HG02943 (cell line): ENCODE data around the gene LSM14B.
A peak's percentile ranks its signal among the peaks of the same experiment; 100 is the strongest.
"Not testable (repeated sequence)": the region's sequence is repeated elsewhere in the genome, so short reads cannot be mapped to it uniquely, and the experiment has no call there.

Experiments
- ATAC-seq: cut with Tn5 transposase; IDR thresholded peaks from one replicate; pipeline ENCODE4 v1.9.1; 2021; ENCODE audit warnings: mild to moderate bottlenecking, low read depth, moderate library complexity; ENCODE audit not compliant: unreplicated experiment

The LSM14B gene

DNA sequence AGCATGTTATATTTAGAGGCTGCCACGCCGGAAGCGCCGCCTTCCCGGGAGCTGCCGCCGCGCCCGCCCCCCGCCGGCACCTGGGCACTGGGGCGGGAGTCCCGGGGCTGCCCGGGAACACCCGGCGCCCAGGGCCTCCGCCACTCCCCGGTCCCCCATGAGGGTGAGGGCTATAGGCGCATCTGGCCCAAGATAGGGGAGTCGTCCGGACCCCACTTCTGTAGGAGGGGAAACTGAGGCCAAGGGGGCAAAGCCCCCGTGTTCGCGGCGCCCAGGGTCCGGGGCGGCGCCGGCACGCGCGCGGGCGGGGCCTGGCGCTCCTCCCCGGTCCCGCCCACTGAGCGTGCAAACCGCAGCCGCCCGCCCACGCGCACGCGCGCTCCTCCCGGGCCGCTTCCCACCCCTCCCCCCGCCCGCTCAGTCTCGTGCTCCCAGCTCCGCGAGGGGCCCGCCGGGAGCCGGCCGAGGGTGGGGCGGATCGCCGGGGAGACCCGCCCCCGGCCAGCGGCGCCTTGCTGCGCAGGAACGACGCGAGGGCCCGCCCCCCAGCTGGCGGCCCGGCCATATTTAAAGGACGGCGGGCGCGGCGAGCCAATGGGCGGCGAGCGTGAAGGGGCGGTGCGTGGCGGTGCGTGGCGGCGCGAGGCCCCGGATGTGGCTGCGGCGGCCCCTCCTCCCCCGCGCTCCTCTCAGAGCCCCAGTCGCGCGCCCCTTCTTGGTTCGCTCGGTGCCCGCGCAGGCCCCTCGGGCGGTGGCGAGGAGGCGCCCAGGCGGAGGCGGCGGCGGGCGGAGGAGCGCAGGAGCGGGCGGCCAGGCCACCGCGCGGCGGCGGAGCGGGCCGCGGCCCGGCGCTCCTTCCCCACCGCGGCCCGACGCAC, at the start of gene LSM14B:
TSS of gene LSM14B (plus strand) at position 700 of the 878 bp plus-strand sequence. CDS start 192 bp downstream, outside the sequence.
- peak; percentile 72 for ATAC-seq

DNA sequence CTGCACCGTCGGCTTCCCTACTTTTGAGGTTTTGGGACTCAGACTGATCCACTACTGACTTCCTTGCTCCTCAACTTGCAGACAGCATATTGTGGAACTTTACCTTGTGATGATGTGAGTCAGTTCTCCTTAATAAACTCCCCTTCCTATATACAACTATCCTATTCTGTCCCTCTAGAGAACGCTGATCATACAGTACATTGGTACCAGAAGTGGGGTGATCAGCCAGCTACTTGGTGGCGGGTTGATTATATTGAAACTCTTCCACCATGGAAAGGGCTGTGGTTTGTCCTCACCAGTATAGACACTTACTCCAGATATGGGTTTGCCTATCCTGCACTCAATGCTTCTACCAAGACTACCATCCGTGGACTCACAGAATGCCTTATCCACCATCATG, 49.0 kb upstream of the LSM14B start:
- no peak for ATAC-seq

DNA sequence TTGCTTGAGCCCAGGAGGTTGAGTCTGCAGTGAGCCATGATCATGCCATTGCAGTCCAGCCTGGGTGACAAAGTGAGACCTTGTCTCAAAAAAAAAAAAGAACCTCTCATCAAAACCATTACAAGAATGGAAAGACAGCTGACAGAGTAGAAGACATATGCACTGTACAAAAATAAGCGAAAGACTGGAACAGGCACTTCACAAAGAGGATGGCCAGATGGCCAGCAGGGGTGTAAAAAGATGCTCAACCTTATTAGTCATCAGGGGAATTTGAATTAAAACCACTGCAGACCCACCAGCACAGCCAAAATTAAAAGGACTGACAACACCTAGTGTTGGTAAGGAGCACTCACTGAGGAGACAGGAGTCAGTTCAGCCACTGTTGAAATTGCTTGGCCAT, 43.1 kb upstream of the LSM14B start:
- ATAC-seq = no peak

DNA sequence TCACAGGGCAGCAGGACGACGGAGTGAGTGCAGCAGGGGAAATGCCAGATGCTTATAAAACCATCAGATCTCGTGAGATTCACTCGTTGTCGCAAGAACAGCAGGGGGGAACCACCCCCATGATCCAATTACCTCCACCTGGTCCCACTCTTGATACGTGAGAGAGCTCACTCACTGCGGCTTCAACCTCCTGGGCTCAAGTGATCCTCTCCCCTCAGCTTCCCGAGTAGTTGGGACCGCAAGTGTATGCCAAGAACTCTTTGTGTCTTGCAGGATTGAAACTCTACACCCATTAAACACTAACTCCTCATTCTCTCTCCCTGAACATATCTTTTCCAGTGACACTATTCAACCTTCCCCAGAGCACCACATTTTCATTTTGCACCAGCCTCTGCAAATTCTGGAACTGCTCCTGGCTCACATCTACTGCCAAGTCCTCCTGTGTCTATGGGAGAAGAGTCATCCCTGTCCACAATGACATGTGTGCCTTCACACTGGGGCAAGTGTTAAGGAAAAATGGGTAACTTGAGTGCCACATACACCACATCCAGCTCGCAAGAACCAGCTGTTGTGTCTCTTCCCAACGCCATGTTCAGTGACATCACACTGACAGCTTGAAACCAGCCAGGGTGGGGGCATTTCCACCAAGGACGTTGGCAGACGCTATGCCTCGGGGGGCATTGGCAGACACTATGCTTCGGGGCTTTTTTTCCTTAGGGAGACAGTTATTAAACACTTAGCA, 41.9 kb upstream of the LSM14B start:
- ATAC-seq = no peak

DNA sequence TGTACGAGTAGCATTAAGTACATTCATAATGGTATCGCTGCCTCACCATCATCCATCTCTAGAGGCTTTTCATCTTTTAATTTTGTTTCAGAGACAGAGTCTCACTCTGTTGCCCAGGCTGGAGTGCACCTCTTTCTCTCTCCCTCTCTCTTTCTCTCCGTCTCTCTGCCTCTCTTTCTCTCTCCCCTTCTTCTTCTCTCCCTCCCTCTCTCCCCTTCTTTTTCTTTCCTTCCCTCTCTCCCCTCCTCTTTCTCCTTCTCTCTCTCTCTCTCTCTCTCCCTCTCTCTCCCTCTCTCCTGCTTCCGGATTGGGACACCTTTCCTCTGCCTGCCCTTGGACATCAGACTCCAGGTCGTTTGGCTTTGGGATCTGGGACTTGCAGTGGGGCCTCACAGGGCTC, 39.0 kb upstream of the LSM14B start:
- ATAC-seq = no peak

DNA sequence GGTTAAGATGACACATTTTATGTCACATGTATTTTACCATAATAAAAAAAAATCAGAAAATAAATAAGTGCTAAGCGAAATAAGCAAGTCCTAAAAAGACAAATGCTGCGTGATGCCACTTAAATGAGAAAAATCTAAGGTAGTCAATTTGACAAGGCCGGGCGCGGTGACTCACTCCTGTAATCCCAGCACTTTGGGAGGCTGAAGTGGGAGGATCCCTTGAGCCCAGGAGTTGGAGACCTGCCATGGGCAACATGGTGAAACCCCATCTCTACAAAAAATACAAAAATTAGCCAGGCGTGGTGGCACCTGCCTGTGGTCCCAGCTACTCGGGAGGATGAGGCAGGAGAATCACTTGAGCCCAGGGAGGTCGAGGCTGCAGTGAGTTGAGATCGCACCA, 38.1 kb upstream of the LSM14B start:
- not testable (repeated sequence) for ATAC-seq

DNA sequence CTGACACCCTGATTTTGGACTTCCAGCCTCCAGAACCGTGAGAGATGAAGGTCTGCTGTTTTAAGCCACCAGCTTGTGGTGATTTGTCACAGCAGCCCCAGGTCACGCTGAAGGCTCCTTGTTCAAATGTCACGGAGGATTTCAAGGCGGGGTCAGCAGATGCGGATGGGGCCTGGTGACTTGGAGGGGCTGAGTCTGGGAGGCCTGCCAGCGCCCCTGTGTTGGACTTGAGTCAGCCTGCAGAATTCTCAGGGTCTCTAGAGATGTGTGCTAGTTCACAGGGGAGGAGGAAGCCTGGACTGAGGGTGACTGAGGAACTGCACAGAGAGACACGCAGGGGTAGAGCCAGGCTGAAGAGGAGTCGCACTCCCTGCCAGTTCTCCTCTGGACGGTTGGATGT, 37.1 kb upstream of the LSM14B start:
- no peak for ATAC-seq

DNA sequence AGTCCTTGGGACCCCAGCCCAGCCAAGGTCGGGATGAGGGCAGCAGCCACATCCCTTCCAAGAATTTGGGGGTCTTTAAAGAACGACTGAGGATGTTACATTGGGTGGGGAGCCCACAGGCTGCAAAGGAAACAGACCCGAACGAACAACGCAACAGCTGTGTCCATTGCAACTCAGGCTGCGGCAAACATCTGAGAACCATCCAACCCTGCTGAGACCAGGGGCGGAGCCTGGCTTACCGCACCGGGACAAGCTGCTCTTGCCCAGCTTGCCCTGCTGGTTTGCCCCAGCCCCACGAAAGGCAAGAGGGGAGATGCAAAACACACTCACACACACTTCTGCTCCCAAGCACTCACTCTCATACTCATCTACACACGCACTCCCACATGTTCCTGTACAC, 35.0 kb upstream of the LSM14B start:
- no peak for ATAC-seq

DNA sequence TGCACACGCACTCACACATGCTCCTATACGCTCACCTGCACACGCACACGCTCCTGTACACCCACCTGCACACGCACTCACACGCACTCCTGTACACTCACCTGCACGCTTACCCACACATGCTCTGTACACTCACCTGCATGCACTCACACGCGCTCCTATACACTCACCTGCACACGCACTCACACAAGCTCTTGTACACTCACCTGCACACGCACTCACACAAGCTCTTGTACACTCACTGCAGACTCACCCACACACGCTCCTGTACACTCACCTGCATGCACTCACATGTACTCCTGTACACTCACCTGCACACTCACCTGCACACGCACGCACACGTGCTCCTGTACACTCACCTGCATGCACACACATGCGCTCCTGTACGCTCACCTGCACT, 34.6 kb upstream of the LSM14B start:
- ATAC-seq = no peak

DNA sequence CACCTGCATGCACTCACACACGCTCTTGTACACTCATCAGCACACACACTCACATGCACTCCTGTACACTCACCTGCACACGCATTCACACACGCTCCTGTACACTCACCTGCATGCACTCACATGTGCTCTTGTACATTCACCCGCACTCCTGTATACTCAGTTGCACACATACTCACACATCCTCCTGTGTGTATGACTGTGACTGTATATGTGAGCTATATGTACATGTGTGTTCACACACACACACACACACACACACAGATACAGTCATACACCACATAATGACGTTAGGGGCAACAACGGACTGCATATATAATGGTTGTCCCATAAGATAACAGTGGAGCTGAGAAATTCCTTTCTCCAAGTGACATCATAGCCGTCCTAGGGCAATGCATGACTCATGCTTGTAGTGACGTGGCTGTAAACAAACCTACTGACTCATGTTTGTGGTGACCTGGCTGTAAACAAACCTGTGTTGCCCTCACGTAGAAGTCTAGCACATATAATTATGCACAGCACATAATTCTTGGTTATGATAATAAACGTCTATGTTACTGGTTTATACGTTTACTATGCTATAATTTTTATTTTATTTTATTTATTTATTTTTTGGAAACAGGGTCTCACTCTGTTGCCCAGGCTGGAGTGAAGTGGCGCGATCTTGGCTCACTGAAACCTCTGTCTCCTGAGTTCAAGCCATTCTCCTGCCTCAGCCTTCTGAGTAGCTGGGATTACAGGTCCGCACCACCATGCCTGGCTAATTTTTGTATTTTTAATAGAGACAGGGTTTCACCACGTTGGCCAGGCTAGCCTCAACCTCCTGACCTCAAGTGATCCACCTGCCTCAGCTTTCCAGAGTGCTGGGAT, 33.8 kb upstream of the LSM14B start:
- ATAC-seq = no peak

DNA sequence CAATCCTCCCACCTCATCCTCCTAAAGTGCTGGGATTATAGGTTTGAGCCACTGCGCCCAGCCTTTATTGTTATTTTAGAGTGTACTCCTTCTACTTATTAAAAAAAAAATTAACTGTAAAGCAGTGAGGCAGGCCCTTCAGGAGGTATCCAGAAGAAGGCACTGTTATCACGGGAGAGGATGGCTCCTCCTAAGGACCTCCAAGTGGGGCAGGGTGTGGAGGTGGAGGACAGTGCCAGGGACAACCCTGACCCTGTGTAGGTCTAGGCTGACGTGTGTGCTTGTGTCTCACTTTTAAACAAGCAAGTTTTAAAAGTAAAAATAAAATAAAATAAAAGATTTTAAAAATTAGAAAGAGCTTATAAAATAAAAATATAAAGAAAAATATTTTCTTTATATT, 32.9 kb upstream of the LSM14B start:
- ATAC-seq = no peak

DNA sequence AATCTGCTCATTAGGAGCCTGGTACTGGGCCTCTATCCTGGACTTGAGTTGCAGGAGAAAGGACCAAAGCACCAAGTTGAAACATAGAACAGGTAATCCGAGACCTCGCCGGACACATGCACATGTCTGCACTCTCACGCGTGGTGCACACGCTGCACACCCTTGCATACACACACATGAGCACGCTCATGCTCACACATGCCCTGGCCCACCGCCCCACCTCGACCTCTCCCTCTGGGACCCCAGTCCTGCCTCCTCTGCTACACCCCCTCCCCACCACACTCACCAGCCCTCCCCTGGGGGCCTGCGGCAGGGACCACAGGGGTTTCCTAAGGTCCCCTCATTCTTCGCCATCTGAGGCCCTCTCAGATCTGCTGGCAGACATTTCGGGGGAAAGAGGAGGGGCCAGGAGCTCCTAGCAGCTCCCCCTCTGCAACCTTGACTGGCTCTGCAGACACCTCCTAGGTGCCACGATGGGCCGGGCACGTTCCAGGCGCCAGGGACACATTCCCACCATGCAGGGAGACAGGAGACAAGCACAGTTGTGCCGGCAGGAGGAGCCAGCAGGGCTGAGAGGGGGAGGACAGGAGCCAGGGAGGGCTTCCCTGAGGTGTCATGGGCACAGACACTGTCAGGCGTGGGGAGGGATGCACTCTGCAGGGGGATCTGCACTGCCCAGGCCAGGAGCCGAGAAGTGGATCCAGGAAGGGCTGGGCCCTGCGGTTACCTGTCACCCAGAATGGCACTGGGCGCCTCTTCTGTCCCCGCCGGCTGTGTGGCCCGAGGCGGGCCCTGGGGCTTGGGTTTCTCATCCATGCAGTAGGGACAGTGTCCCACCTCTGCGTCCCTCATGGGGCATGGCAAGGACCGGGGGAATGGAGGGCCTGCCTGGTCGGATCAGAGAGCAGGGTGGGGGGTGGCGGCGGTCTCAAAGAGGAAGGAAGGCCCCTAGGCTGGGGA, 25.6 kb upstream of the LSM14B start:
- no peak for ATAC-seq

DNA sequence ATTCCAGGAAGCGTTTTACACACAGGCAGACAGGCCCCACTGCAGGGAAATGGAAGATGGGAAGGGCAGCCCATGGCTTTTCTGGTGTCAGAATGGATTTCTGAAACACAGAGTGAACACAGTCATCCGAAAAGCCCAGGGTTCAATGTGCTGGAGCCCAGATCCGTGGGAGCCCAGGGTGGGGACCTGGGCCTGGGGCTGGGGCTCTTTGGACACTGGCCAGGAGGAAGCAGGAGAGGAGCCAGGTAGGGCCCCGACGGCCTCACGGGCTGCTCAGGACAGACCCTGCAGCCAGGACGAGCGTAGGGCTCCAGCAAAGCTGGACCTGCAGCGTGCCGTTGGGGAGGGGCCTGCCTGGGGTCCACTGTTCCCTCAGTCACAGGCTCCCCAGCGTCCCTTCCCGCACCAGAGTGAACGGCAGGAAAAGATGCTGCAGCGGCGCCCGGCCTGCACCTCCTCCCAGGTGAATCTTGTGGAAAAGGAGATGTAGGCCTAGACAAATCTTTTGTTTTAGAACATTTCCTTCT, 24.3 kb upstream of the LSM14B start:
- no peak for ATAC-seq

DNA sequence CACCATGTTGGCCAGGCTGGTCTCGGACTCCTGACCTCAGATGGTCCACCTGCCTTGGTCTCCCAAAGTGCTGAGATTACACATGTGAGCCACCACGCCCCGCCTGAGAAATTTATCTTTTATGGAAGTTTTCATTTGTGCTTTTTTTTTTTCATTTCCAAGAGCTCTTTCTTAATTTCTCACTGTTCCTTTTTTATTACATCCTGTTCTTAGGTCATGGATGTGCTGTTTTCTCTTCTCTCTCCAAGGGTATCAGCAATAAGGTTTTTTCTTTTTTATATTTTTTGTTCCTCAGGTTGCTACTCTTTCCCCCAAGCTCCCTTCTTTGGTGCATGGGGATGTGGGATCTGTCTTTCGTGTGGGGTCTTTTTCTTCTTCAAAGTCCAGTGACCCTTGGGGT, 21.2 kb upstream of the LSM14B start:
- no peak for ATAC-seq

DNA sequence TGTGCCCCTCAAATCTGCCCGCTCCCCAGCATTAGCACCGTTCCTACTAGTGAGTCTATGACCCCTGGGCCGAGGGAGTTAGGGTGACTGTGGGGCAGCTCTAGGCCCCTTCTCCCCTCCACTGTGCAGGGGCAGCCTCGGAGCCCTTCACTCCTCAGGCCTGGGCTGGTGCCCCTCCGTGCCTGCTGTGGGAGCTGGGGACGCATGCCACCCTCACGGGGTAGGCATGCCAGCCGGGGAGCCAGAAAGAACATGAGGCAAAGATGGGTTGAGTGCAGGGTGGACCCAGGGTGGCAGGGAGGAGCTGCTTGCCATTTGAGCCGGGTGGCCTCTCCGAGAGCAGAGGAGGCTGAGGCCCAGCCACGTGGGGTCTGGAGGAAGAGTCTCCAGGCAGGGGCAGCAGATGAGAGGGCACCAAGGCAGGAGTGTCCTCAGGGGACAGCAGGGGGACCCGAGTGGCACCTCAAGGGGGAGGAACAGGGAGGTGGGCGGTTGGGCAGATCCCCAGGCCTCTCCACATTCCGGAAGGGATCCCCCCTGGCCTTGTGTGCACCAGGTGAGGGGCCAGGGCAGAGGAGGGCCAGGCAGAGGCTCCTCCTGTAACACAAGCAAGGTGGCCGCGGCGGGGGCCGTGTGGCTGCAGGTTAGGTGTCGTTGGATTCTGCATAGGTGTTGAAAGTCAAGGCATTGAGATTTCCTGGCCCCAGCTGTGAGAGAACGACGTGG, 18.6 kb upstream of the LSM14B start:
- ATAC-seq = no peak

DNA sequence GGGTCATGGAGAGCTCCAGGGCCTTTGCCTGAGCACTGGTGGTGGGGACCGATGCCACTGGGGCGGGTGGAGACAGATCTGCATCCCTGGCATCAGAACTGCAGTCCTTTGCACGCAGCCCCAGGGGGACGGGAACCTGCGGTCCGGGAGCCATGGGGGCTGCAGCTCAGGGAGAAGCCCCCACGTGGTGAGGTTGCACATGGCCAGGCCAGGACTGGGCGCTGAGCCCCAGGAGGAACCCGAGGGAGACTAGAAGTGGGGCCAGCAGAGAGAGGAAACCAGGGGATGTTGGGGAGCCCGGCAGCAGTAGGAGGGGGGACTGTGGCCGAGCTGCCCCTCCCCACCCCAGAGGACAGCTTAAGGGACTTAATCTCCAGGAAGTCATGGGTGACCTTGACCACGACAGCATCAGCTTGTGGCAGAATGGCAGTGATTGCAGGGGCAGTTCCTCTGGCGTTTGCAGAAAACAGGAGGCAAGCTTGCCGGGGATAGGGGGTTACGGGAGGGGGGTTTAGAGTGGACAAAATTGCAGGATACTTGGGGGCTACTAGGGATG, 18.0 kb upstream of the LSM14B start:
- ATAC-seq = no peak

DNA sequence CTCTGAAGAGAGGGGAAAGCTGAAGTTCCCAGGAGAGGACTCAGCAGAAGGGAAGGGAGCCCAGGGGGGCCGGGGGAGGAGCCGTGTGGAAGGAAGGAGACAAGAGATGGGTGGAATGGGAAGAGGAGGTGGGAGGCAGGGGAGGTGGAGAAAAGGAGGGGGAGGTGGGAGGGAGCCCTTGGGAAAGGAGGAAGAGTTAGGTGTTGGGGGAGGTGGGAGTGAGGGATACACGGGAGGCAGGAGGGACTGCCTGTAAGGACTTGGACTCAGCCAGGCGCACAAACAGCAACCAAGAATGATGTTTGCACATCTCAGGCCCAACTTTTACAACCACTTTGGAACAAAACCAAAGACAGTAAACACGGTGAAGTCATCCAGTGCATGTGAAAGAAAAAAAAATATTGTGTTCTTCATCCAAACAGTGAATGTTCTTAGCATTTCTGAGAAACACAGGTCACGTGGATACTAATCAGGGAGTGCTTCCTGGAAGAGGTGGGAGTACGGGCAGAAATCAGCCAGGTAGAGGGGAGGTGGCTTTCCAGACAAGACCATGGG, 17.4 kb upstream of the LSM14B start:
- no peak for ATAC-seq

DNA sequence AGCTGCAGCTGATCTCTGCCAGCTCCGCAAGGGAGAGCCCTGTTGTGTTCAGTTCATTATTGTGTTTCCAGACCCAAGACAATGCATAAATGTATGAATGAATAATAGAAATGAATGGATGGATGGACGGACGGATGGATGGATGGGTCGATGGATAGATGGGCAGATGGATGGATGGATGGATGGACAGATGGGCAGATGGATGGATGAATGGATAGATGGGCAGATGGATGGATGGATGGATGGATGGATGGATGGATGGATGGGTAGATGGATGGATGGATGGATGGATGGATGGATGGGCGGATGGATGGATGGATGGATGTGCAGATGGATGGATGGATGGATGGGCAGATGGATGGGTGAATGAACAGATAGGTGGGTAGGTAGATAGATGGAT, 16.7 kb upstream of the LSM14B start:
- no peak for ATAC-seq
